K562 (cell line): Measurements from ENCODE around the gene ANKRD11. TPM values are rescaled to one million over a fixed set of nuclear protein-coding genes. Genes with fewer than 3 reads are reported as not detected.

ENCODE experiments used
- BRCA1 ChIP-seq, 2 experiments: fragments of 450-650 bp in 1 of 2; sonication (generic) in 1 of 2; formaldehyde crosslinking in 1 of 2; IDR thresholded peaks; 2 replicates each; pipeline versions ENCODE4 v1.5.0 to v1.6.1; 2017 to 2020; ENCODE audit warnings: mild to moderate bottlenecking in 1 of 2, missing genetic modification reagents in 1 of 2
- E2F6 ChIP-seq, 2 experiments: IDR thresholded peaks; 2 replicates each; pipeline ENCODE4 v1.6.1; 2011; ENCODE audit warnings: borderline replicate concordance in 1 of 2, control low read depth in 1 of 2, low read depth in 1 of 2, low read length in 1 of 2, mild to moderate bottlenecking in 1 of 2, mixed read lengths in 1 of 2, moderate library complexity in 1 of 2; ENCODE audit not compliant: insufficient read depth in 1 of 2, insufficient read length in 1 of 2, poor library complexity in 1 of 2, severe bottlenecking in 1 of 2; ENCODE audit errors: extremely low read depth in 1 of 2
- MGA ChIP-seq: fragments of 450-650 bp; IDR thresholded peaks from 2 replicates; pipeline ENCODE4 v1.6.1; 2016; ENCODE audit warnings: mild to moderate bottlenecking, moderate library complexity
- SIN3A ChIP-seq, 2 experiments: fragments of 150-350 bp in 1 of 2; IDR thresholded peaks; 2 replicates each; pipeline ENCODE4 v1.6.1; 2011 to 2016; ENCODE audit warnings: borderline replicate concordance in 2 of 2, low read depth in 2 of 2, low read length in 2 of 2, mild to moderate bottlenecking in 2 of 2, moderate library complexity in 2 of 2; ENCODE audit not compliant: control insufficient read depth in 1 of 2
- TFE3 ChIP-seq: fragments of 450-650 bp; formaldehyde crosslinking; IDR thresholded peaks from 2 replicates; pipeline ENCODE4 v1.4.0; 2020; ENCODE audit warnings: mild to moderate bottlenecking, mixed read lengths
- ZBTB33 ChIP-seq: sonication (generic); formaldehyde crosslinking; IDR thresholded peaks from 2 replicates; pipeline ENCODE4 v1.8.1; 2023; ENCODE audit warnings: mild to moderate bottlenecking, missing genetic modification reagents
- ZNF766 ChIP-seq: fragments of 200-800 bp; sonication (Bioruptor generic); conservative IDR thresholded peaks from 2 replicates; pipeline ENCODE4 v1.6.1; 2016; ENCODE audit warnings: missing genetic modification characterization, missing compliant biosample characterization
- polyA plus RNA-seq, 8 experiments: library from polyadenylated mRNA; depleted of rRNA in 4 of 8; stranded (reverse) in 5 of 8; unstranded in 3 of 8; fragments of >200 nt; fragmentation: Nextera tagmentation in 2 of 8; fragmentation: Illumina TruSeq in 1 of 8; extraction: Ambion mirVana in 2 of 8; extraction: Trizol in 1 of 8; gene quantifications; 2 replicates each; pipeline versions ENCODE4 v1.2.1 to v1.2.3, GENCODE V29; 2011 to 2014; ENCODE audit warnings: inconsistent platforms in 1 of 8, missing spikeins in 1 of 8
- total RNA-seq, 7 experiments: library from RNA; depleted of rRNA in 6 of 7; stranded (reverse); fragments of >200 nt in 6 of 7; fragmentation: Illumina TruSeq in 2 of 7; extraction: Trizol in 2 of 7; gene quantifications; 2 replicates each; pipeline versions ENCODE4 v1.2.1 to v1.2.3, GENCODE V29; 2011 to 2021; ENCODE audit warnings: low replicate concordance in 1 of 7

The ANKRD11 gene
- total and polyA plus RNA-seq, 9 of the 15 experiments (the other 6 are each of a cell fraction or from before 2014, with no cell fraction given): 4.7 to 126 (median 31.7) TPM

- TF ChIP-seq ZBTB33 (CRISPR knock-in tag): 0 out of 2 replicates have a peak, but pooled peaks have one; percentile 25
- TF ChIP-seq ZNF766 (CRISPR knock-in tag): no peak
- peak in 1 of 2 experiments; percentile 34 for TF ChIP-seq E2F6 (IDR thresholded peaks at IDR 0.05; ENCODE audit: borderline replicate concordance in 1 of 2, extremely low read depth in 1 of 2, insufficient read depth in 1 of 2, insufficient read length in 1 of 2, low read depth in 1 of 2, low read length in 1 of 2, poor library complexity in 1 of 2, severe bottlenecking in 1 of 2)
- TF ChIP-seq BRCA1 (IDR thresholded peaks at IDR 0.05): no peak
- no peak for TF ChIP-seq BRCA1 (CRISPR knock-in tag; IDR thresholded peaks at IDR 0.05)
- 0 out of 4 replicates have a peak, but pooled peaks of 1 of the 2 experiments have one; percentile 51 for TF ChIP-seq SIN3A (IDR thresholded peaks at IDR 0.05; ENCODE audit: borderline replicate concordance in 2 of 2, control insufficient read depth in 1 of 2, low read depth in 2 of 2, low read length in 2 of 2)
- peak; percentile 30; the same call in 1 of the 2 replicates for TF ChIP-seq MGA
- no peak for TF ChIP-seq TFE3
Measured at GRCh38 chr16:89357055-89357816, 133.1 kb downstream of the ANKRD11 start (continued).
